ENCODE measurements around the gene TRMT61B.

DNA sequence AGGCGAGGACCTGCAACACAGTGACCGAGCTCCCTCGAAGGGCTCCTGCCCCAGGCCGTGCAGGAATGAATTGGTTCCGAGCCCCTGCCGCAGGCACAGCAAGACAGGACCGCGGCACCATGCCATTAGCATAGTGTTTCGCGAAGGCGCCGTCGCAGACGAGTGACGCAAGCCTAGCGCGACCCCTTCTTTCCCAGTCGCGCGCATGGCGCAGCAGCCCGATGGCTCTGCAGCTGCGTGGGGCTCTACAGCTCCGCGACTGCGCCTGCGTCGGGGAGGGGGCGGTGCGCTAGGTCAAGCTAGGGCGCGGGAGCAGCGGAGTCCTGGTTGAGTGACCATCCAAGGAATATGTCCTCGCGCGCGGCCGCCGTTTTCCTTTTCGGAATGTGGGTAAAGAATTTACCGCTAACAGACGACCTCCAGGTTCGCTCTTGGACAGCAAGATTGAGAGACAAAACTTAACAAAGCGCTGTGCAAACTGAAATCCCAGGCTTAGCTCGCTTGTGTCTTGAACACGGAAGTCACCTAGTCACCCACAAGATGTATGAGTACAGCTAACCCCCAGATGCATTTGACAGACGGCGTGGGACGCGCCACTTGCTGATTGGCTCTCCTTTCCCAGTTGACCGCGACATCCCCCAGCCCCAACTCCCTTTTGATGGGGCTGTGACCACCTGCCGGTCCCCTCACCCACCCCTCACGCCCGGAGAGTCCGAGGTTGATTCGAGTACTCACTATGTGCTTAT lies at the start of gene TRMT61B:
- TF ChIP-seq, protein P1, sequence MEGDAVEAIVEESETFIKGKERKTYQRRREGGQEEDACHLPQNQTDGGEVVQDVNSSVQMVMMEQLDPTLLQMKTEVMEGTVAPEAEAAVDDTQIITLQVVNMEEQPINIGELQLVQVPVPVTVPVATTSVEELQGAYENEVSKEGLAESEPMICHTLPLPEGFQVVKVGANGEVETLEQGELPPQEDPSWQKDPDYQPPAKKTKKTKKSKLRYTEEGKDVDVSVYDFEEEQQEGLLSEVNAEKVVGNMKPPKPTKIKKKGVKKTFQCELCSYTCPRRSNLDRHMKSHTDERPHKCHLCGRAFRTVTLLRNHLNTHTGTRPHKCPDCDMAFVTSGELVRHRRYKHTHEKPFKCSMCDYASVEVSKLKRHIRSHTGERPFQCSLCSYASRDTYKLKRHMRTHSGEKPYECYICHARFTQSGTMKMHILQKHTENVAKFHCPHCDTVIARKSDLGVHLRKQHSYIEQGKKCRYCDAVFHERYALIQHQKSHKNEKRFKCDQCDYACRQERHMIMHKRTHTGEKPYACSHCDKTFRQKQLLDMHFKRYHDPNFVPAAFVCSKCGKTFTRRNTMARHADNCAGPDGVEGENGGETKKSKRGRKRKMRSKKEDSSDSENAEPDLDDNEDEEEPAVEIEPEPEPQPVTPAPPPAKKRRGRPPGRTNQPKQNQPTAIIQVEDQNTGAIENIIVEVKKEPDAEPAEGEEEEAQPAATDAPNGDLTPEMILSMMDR (IDR thresholded peaks at IDR 0.05) = peak in 1 of 5 experiments; percentile 10
- TF ChIP-seq POLR2AphosphoS5 (IDR thresholded peaks at IDR 0.05) = peak; percentile 87 to 90 (median 89)

All from transverse colon (tissue), 4 donors.